Nephron (organoid): ENCODE data around the gene CAPZA2.
"Not testable (repeated sequence)": the region's sequence is repeated elsewhere in the genome, so short reads cannot be mapped to it uniquely, and the experiment has no call there.

Experiments used
- H3K27ac Mint-ChIP-seq, 3 experiments: 2 replicates each; pipeline ENCODE4 v1.8.0; 2020; ENCODE audit warnings: mixed read lengths in 3 of 3, mild to moderate bottlenecking in 2 of 3, moderate library complexity in 1 of 3
- H3K27me3 Mint-ChIP-seq: 2 replicates; pipeline ENCODE4 v1.8.0; 2021; ENCODE audit warnings: low read depth, mild to moderate bottlenecking, moderate library complexity, mixed read lengths
- H3K36me3 Mint-ChIP-seq: 2 replicates; pipeline ENCODE4 v1.8.0; 2020; ENCODE audit warnings: low read depth, mixed read lengths
- H3K4me1 Mint-ChIP-seq: 2 replicates; pipeline ENCODE4 v1.8.0; 2020; ENCODE audit warnings: mixed read lengths
- H3K4me3 Mint-ChIP-seq, 3 experiments: 2 replicates each; pipeline ENCODE4 v1.8.0; 2020; ENCODE audit warnings: mild to moderate bottlenecking in 3 of 3, mixed read lengths in 3 of 3, moderate library complexity in 2 of 3
- H3K9me3 Mint-ChIP-seq: 2 replicates; pipeline ENCODE4 v1.8.0; 2020; ENCODE audit warnings: mixed read lengths
- CTCF ChIP-seq, 3 experiments: fragments of 200-600 bp; sonication (generic); IDR thresholded peaks; one replicate each; pipeline ENCODE4 v1.5.0; 2021; ENCODE audit warnings: antibody characterized with exemption in 3 of 3; ENCODE audit not compliant: unreplicated experiment in 3 of 3

Gene CAPZA2

DNA sequence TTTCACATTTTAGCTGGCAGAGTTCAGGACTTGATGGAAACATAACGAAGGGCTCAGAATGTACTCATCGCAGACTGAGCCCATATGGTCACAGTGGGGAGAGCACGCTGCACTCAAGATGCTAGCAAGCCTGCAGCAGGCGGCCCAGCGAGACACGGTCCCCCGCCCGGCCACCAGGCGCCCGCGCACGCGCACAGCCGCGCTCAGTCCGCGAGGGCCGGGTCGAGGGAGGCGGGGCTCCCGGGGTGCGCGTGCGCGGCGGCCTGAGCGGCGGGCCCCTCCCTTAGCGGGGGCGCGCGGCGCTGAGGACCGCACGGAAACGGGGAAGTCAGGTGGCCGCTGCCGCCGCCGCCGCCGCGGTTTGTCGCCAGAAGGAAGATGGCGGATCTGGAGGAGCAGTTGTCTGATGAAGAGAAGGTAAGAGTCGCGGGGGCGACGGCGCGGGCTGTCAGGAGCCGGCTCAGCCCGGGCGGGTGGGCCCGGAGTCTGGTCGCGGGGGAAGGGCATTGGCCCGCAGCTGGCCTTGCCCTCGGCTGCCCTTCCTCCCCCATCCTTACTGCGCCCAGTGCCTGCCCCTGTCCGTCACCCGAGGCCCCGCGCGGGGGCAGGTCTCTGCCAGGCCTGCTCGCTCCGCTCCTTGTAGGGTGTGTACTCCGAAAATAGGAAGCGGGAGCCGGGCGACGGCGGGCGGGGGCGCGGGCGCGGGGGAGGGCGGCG lies at the start of gene CAPZA2:
Gene CAPZA2, plus strand, starts transcription at position 354 of the 717 bp plus-strand sequence. Its CDS starts 25 bp downstream, at position 379.
- Mint-ChIP-seq H3K27ac (peak within 1 kb of the TSS; percentile 93 to 99 (median 98)), H3K4me3 (peak within 1 kb of the TSS; percentile 98 to 100 (median 99)), H3K4me1 (peaks cover 31% of the 10 kb centered on the region), H3K9me3 (no peaks in the 10 kb centered on the region), H3K27me3 (peaks cover 3% of the 10 kb centered on the region), H3K36me3 (peaks cover 10% of the 10 kb centered on the region)
- peak in 2 of 3 experiments; percentile 35 to 58 for TF ChIP-seq CTCF (IDR thresholded peaks at IDR 0.05; ENCODE audit: unreplicated experiment in 3 of 3)

GRCh38 chr7:116812860-116813259 lies 49.5 kb upstream of the CAPZA2 start:
- no peak for TF ChIP-seq CTCF (IDR thresholded peaks at IDR 0.05; ENCODE audit: unreplicated experiment in 3 of 3)
- Mint-ChIP-seq H3K9me3 (peaks cover 2% of the 10 kb centered on the region), H3K27ac (peak overlapping the region; percentile 73 to 90 (median 86)), H3K27me3 (no peaks in the 10 kb centered on the region), H3K4me3 (no peak overlapping the region), H3K36me3 (no peaks in the 10 kb centered on the region), H3K4me1 (peaks cover 13% of the 10 kb centered on the region)

DNA sequence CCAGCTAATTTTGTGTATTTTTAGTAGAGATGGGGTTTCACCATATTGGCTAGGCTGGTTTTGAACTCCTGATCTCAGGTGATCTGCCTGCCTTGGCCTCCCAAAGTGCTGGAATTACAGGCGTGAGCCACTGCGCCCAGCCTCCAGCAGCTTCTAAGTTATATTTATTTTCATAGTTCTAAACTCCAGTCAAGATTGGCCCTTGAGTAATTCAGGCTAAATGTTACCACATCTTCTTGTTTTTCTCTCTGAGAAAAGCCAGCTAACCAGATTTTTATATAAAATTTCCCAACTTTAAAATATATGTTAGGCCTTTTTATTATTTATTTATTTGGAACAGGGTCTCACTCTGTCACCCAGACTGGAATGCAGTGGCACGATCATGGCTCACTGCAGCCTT lies 49.0 kb upstream of the CAPZA2 start:
- H3K27me3 Mint-ChIP-seq, H3K9me3 Mint-ChIP-seq, H3K4me3 Mint-ChIP-seq, H3K36me3 Mint-ChIP-seq: not testable (repeated sequence)
- Mint-ChIP-seq H3K4me1 (peaks cover 13% of the 10 kb centered on the region), H3K27ac (peak overlapping the region in 2 of 3 experiments; percentile 86 to 90)

GRCh38 chr7:116815041-116815440 lies 47.3 kb upstream of the CAPZA2 start:
- Mint-ChIP-seq H3K4me1 (peaks cover 5% of the 10 kb centered on the region), H3K4me3 (no peak overlapping the region), H3K36me3 (no peaks in the 10 kb centered on the region), H3K27ac (no peak overlapping the region), H3K9me3 (peaks cover 2% of the 10 kb centered on the region), H3K27me3 (no peaks in the 10 kb centered on the region)
- no peak for TF ChIP-seq CTCF (IDR thresholded peaks at IDR 0.05; ENCODE audit: unreplicated experiment in 3 of 3)

DNA sequence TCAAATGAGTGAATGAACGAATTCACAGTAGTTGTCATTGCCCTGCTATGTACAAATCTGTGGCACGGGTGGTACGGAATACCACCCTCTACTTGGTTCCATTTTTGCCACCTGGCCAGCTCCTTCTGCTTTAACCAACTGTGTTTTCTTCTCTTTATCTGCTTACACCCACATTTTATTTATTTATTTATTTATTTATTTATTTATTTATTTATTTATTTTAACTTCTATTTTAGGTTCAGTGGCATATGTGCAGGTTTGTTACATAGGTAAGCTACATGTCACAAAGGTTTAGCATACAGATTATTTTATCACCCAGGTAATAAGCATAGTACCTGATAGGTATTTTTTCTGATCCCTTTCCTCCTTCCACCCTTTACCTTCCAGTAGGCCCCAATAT lies 42.2 kb upstream of the CAPZA2 start:
- H3K27me3 Mint-ChIP-seq, result no peaks in the 10 kb centered on the region
- H3K4me3 Mint-ChIP-seq, result no peak overlapping the region
- no peaks in the 10 kb centered on the region for H3K36me3 Mint-ChIP-seq
- H3K4me1 Mint-ChIP-seq, result no peaks in the 10 kb centered on the region
- H3K9me3 Mint-ChIP-seq, result peaks cover 15% of the 10 kb centered on the region
- H3K27ac Mint-ChIP-seq, result no peak overlapping the region
- no peak for TF ChIP-seq CTCF (IDR thresholded peaks at IDR 0.05; ENCODE audit: unreplicated experiment in 3 of 3)

- not testable (repeated sequence) for H3K36me3 Mint-ChIP-seq, H3K4me3 Mint-ChIP-seq, H3K4me1 Mint-ChIP-seq, H3K27me3 Mint-ChIP-seq, H3K27ac Mint-ChIP-seq
- H3K9me3 Mint-ChIP-seq, result peaks cover 15% of the 10 kb centered on the region
Observed at GRCh38 chr7:116821647-116822046, 40.7 kb upstream of the CAPZA2 start.

GRCh38 chr7:116824449-116824848 lies 37.9 kb upstream of the CAPZA2 start:
- H3K4me3 Mint-ChIP-seq, result no peak overlapping the region
- H3K36me3 Mint-ChIP-seq, result no peaks in the 10 kb centered on the region
- no peak overlapping the region for H3K27ac Mint-ChIP-seq
- H3K27me3 Mint-ChIP-seq, result no peaks in the 10 kb centered on the region
- H3K9me3 Mint-ChIP-seq, result peaks cover 18% of the 10 kb centered on the region
- H3K4me1 Mint-ChIP-seq, result no peaks in the 10 kb centered on the region
- TF ChIP-seq CTCF (IDR thresholded peaks at IDR 0.05; ENCODE audit: unreplicated experiment in 3 of 3), result no peak
